Endothelial cell (in vitro differentiated cells): ENCODE results near the gene BCAS1. TPM values are rescaled to one million over a fixed set of nuclear protein-coding genes. Genes with fewer than 3 reads are reported as not detected.

Source experiments
- DNase-seq: peaks from one replicate; pipeline ENCODE4 v3.0.0; 2021; ENCODE audit warnings: low spot score
- H3K27ac Mint-ChIP-seq: one replicate; pipeline ENCODE4 v1.8.0; 2021; ENCODE audit warnings: mixed read lengths, inconsistent platforms; ENCODE audit not compliant: unreplicated experiment
- H3K27me3 Mint-ChIP-seq: one replicate; pipeline ENCODE4 v1.8.0; 2021; ENCODE audit warnings: mild to moderate bottlenecking, moderate library complexity, mixed read lengths, inconsistent platforms; ENCODE audit not compliant: unreplicated experiment
- H3K36me3 Mint-ChIP-seq: one replicate; pipeline ENCODE4 v1.8.0; 2021; ENCODE audit warnings: mild to moderate bottlenecking, low read depth, mixed read lengths, inconsistent platforms; ENCODE audit not compliant: unreplicated experiment
- H3K4me1 Mint-ChIP-seq: one replicate; pipeline ENCODE4 v1.8.0; 2021; ENCODE audit warnings: mild to moderate bottlenecking, mixed read lengths, inconsistent platforms; ENCODE audit not compliant: unreplicated experiment
- H3K4me3 Mint-ChIP-seq: one replicate; pipeline ENCODE4 v1.8.0; 2021; ENCODE audit warnings: mild to moderate bottlenecking, mixed read lengths, inconsistent platforms; ENCODE audit not compliant: unreplicated experiment
- H3K9me3 Mint-ChIP-seq: one replicate; pipeline ENCODE4 v1.8.0; 2021; ENCODE audit warnings: mixed read lengths, inconsistent platforms; ENCODE audit not compliant: unreplicated experiment
- total RNA-seq: library from RNA; stranded (reverse); fragmentation: NEBNext Ultra II Directional; extraction: Animal tissue kit (Norgen Biotek cat#: 25700); gene quantifications from one replicate; pipeline ENCODE4 v1.2.1, GENCODE V29; 2021; ENCODE audit not compliant: unreplicated experiment
- TF ChIP-seq, protein P1 (sequence below): fragments of 200-600 bp; sonication (generic); IDR thresholded peaks from one replicate; pipeline ENCODE4 v1.5.0; 2021; ENCODE audit warnings: antibody characterized with exemption; ENCODE audit not compliant: unreplicated experiment

BCAS1 gene
- total RNA-seq, 1 donor from 2014 or later, result 0.05 TPM

DNA sequence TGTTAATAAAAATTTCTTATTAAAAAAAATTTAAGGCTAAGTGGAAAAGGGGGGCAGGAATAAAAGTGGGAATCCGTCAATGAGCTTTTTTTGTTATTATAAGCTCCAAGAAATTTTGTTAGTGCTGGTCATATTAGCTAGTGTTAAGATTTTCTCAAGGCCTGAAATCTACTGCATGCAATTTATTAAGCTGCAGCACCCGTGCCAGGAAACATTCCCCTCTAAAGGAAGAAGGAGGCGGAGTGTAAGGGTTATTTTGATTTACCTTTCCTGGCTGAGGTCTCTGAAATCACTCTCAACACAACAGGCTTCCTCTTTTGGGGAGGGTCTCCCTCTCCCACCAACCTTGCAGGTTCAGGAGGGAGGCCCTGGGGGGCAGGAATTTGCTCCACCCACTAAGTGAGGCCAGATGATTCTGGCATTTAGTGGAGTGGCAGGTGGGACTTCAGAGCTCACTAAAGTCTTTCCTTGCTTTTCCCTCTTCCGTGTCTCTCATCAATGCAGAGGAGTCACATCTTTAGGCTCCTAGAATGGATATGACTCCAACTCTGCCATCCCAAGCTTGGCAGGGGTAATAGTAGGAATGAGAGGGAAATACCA, 168.8 kb downstream of the BCAS1 start:
- Mint-ChIP-seq H3K4me3 (no peak overlapping the region), H3K4me1 (peaks cover 41% of the 10 kb centered on the region), H3K36me3 (no peaks in the 10 kb centered on the region), H3K27me3 (peaks cover 2% of the 10 kb centered on the region), H3K9me3 (no peaks in the 10 kb centered on the region), H3K27ac (peak overlapping the region; percentile 70)
- DNase-seq, result no peak
- TF ChIP-seq, protein P1, sequence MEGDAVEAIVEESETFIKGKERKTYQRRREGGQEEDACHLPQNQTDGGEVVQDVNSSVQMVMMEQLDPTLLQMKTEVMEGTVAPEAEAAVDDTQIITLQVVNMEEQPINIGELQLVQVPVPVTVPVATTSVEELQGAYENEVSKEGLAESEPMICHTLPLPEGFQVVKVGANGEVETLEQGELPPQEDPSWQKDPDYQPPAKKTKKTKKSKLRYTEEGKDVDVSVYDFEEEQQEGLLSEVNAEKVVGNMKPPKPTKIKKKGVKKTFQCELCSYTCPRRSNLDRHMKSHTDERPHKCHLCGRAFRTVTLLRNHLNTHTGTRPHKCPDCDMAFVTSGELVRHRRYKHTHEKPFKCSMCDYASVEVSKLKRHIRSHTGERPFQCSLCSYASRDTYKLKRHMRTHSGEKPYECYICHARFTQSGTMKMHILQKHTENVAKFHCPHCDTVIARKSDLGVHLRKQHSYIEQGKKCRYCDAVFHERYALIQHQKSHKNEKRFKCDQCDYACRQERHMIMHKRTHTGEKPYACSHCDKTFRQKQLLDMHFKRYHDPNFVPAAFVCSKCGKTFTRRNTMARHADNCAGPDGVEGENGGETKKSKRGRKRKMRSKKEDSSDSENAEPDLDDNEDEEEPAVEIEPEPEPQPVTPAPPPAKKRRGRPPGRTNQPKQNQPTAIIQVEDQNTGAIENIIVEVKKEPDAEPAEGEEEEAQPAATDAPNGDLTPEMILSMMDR, result no peak

DNA sequence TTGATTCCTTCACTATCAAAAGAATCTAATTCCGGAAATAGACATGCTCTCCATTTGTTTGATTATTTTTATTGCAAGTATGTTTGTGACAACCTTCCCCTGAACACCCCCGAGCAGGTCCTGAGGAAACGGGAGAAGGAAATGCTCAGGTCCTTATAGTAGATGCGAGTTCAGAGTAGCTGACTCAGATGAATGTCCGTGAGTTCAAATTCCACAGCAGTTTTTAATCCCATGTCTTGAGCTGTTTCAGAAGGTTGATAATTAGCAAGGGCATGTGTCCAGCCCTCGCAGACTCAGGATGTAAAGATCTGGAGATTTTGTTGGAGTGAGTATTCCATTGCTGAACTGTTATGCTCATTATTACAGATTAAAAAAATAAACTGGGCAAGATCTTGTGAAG, 169.3 kb downstream of the BCAS1 start:
- Mint-ChIP-seq H3K27ac (peak overlapping the region; percentile 62), H3K36me3 (no peaks in the 10 kb centered on the region), H3K4me3 (peak overlapping the region; percentile 0), H3K4me1 (peaks cover 41% of the 10 kb centered on the region), H3K27me3 (peaks cover 2% of the 10 kb centered on the region), H3K9me3 (no peaks in the 10 kb centered on the region)
- no peak for DNase-seq
- TF ChIP-seq, protein P1, result no peak

DNA sequence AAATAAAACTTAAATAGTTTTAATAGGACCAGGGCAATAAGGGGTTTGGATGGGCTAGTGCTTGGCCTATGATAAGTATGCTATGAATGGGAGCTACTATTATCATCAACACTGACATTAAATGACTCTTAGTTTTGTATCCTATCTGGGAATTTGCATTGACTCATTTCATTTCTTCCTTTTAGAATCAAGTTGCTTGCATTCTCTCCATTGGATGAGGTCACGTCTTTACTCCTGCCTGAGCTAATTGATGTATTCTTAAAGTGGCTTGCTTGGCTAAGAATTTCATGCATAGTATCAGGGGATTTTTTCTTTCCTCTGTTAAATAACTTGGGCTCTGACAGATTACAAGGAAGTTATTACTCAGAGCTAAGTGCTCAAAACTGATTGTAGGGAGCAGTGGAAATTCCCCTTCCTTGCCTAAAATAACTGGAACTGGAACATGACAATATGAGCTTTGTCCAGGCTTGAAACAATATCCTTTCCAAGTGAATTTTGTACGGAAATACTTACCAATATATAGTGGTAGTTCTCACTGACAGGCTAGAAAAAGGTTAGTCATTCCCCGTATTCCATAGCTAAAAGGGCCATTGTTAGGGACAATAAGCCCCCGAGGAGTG, 169.9 kb downstream of the BCAS1 start:
- no peak for DNase-seq
- no peaks in the 10 kb centered on the region for H3K36me3 Mint-ChIP-seq
- H3K27me3 Mint-ChIP-seq, result no peaks in the 10 kb centered on the region
- no peaks in the 10 kb centered on the region for H3K9me3 Mint-ChIP-seq
- peaks cover 41% of the 10 kb centered on the region for H3K4me1 Mint-ChIP-seq
- TF ChIP-seq, protein P1, result no peak
- peak overlapping the region; percentile 62 for H3K27ac Mint-ChIP-seq
- no peak overlapping the region for H3K4me3 Mint-ChIP-seq

DNA sequence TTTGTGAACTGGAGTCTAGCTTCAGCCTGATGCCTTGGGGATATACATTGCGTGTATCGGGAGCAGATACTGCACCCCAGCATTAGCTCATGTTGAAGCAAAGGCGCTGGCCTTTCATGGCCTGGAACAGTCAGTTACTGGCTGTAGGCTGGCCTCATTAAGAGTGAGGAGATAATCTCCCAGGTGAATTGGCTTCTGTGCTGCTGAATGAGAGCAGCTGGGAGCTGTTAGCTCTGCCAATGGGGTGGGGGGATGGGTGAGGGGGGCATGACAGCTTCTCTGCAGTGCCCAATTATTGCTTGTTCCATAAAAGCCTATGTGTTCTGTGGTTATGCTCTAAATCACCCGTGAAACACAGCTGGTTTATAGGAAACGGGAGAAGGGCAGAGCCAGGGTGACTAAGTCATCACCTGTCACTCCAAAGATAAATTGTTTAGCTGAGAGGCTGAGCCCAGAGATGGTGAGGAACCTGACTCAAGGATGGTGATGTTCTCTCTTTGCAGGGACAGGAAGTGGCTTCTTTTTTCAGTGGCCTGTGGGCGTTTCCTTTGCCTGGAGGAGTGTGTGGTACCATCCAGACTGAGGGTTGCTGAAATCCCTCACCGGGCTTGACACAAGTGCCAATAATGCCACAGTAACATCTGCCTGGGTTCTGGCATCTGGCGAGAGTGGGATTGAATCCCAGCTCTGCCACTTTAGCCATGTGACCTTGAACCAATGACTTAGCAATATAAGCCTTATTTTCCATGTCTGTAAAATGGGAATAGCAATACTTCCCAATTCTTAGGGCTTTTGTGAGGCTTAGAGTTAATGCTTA, 170.8 kb downstream of the BCAS1 start:
- H3K36me3 Mint-ChIP-seq, result no peaks in the 10 kb centered on the region
- no peaks in the 10 kb centered on the region for H3K27me3 Mint-ChIP-seq
- H3K27ac Mint-ChIP-seq, result no peak overlapping the region
- peaks cover 41% of the 10 kb centered on the region for H3K4me1 Mint-ChIP-seq
- no peak overlapping the region for H3K4me3 Mint-ChIP-seq
- no peaks in the 10 kb centered on the region for H3K9me3 Mint-ChIP-seq
- DNase-seq, result no peak
- TF ChIP-seq, protein P1, result no peak

DNA sequence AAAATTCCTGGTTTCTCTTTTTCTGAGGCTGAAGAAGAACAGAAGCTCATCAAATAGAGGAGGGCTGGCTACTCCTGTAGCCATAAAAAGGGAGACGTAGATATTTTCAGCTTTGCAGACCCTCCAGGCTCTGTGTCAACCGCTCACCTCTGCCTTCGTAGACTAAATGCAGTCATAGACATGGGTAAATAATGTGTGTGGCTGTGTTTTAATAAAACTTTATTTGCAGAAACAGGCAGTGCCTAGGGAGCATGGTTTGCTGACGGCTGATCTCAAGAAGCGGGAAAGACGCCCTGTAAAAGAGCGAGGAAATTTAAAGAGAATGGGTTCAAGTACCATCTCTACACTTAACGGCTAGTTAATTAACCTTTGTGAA, 171.8 kb downstream of the BCAS1 start:
- H3K4me3 Mint-ChIP-seq, result no peak overlapping the region
- H3K27ac Mint-ChIP-seq, result peak overlapping the region; percentile 72
- no peaks in the 10 kb centered on the region for H3K27me3 Mint-ChIP-seq
- TF ChIP-seq, protein P1, result no peak
- H3K4me1 Mint-ChIP-seq, result peaks cover 41% of the 10 kb centered on the region
- no peaks in the 10 kb centered on the region for H3K36me3 Mint-ChIP-seq
- DNase-seq, result no peak
- no peaks in the 10 kb centered on the region for H3K9me3 Mint-ChIP-seq
